ENCODE measurements around the gene NRTN.
"Not testable (repeated sequence)": the region's sequence is repeated elsewhere in the genome, so short reads cannot be mapped to it uniquely, and the experiment has no call there.

NRTN gene

DNA sequence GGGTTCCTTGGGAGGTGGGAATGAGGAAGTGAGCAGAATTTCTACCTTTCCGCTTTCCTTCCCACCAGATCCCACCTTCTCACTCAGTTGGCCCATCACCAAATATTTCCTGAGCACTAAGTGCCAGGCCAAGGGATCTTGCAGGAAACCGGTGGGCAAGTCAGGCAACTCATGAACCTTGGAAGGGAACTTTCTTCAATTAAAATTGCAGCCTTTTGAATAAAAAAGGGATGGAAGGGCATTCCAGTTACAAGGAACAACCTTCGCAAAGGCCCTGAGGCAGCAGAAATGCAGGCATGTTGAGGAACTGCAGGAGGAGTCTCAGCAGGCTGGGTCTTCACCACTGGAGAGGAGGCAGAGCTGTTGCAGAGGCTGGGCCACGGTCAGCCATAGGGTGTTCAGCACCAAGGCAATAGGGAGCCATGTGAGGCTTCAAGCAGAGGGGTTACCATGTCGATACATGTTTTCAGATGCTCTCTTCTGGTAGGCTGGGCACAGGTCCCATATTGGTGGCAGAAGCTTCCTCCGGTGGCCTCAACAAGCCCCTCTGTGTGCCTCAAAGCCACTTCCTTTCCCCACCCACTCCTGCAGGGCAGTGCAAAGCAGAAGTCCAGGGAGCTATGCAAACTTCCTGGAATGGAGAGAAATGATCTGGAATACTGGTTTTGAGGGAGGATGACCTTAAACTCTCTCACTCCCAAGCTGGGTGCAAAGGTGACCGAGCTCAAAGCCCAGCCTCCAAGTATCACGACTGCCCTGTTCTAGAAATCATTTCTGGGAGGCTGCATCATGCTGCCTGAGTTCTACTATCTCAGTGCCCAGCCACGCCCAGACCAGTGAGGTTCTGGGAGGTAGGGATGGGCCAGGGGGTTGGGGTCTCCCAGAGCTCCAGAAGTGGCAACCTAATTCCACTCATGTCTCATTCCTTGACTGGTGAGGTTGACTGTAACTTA lies 34.5 kb downstream of the NRTN start, which contains the start of gene FUT6:
TSS of gene FUT6 (minus strand) at position 638 of the 953 bp plus-strand sequence. CDS start 7,135 bp downstream, outside the sequence.
- FAIRE-seq: no peak

DNA sequence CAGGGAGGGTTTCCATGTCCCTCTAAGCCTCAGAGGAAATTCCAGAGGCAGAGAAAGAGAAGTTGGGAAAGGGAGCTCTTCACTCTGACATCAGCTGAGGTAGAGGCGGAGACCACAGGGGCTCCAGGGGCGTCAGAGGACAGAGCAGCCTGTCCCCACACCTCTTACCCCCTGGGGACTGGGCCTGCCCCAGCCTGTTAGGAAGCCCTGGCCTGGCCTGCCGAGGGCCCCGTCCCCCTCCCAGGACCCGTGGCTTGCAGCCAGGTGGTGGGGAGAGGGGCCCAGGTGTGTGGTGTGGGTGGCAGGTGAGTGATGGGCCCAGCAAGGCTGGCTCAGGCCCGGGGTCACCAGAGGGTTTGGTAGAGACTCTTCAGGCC lies 36.9 kb downstream of the NRTN start:
- FAIRE-seq: not testable (repeated sequence)

DNA sequence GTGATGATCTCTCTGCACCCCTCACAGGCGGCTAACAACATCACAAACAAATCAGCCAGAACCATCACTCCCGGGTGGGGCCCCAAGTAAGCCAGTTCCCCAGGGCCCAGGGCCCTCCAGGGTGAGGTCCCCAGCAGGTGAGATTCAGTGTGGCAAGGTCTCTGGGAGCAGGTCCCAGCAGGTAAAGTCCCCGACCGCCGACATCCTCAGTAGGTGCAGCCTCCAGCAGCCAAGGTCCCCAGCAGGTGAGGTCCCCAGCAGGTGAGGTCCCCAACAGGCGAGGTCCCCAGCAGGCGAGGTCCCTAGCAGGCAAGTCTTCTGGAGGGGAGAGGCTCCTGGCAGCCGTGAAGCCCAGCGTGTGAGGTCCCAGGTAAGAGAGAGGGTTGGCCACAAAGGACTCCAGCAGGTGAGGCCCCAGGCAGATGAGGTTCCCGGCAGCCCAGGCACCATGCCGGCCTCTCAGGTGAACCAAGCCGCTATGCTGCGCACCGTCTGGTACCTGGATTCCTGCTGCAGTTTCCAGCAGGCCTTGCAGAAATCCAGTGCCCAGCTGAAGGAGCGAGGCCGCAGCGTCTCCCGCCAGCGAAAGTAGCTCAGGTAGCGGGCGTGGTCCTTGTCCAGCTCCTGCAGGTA lies 38.5 kb downstream of the NRTN start:
- FAIRE-seq: no peak

DNA sequence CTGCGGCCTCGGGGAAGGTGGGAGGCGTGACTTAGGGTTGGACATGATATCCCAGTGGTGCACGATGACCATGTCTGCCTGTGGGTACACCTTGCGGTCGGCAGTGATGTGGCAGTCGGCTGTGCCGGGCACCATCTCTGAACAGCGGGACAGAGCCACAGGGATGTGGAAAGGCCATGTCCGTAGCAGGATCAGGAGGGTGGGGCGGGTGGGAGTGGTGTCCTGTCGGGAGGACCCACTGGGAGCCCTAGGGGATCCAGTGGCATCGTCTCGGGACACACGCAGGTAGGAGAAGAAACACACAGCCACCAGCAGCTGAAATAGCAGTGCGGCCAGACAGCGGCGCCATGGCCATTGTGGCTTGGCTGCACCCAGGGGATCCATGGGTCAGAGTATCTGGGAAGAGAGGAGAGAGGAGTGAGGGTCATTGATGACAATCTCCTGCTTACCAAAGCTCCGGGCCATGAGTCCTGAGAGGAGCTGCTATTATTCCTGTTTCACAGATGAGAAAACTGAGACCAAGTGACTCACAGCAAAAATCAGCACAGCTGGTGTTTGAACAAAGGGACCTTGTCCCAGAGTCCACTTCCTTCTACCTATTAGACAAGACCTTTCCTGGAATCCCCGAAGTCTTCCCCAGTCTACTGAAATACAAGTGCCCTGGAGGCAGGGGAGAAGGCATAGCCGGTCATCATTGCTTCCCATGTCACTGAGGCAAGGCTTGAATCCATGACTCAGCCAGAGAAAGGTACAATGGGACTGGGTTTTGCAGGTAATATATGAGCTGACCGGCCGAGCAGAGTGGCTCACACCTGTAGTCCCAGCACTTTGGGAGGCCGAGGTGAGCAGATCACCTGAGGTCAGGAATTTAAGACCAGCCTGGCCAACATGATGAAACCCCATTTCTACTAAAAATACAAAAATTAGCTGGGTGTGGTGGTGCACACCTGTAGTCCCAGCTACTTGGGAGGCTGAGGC lies 39.9 kb downstream of the NRTN start:
- FAIRE-seq: no peak

DNA sequence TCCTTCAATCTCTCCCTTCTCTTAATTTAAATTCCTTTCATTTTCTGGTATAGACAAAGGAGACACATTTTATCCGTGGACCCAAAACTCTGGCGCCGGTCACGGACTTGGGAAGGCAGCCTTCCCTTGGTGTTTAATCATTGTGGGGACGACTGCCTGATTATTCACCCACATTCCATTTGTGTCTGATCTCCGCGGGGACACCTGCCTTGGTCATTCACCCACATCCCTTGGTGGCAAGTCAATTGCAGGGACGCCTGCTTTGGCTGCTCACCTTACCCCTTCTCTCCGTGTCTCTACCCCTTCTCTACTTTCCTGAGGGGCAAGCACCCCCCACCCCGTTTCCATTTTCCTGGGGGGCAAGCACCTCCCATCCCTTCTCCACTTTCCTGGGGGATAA lies 43.0 kb downstream of the NRTN start:
- not testable (repeated sequence) for FAIRE-seq

DNA sequence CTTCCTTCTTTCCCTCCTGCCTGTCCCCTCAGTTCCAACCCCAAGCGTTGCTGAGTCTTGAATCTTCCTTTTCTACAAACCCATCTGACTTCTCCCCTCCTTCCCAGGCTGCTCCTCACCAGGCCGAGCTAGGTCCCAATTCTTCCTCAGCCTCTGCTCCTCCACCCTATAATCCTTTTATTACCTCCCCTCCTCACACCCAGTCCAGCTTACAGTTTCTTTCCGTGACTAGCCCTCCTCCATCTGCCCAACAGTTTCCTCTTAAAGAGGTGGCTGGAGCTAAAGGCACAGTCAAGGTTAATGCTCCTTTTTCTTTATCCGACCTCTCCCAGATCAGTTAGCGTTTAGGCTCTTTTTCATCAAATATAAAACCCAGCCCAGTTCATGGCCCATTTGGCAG lies 43.8 kb downstream of the NRTN start:
- FAIRE-seq: not testable (repeated sequence)

DNA sequence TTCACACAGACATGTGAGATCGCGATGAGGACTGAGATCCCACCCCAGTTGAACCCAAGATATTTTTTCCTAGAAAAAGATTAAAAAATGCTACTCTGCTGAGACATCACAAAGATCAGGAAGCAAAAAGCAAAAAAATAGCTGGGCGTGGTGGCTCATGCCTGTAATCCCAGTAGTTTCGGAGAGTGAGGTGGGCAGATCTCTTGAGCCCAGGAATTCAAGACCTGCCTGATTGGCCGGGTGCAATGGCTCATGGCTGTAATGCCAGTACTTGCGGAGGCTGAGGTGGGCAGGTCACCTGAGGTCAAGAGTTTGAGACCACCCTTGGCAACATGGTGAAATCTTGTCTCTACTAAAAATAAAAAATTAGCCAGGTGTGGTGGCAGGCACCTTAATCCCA lies 45.3 kb downstream of the NRTN start:
- no peak for FAIRE-seq

DNA sequence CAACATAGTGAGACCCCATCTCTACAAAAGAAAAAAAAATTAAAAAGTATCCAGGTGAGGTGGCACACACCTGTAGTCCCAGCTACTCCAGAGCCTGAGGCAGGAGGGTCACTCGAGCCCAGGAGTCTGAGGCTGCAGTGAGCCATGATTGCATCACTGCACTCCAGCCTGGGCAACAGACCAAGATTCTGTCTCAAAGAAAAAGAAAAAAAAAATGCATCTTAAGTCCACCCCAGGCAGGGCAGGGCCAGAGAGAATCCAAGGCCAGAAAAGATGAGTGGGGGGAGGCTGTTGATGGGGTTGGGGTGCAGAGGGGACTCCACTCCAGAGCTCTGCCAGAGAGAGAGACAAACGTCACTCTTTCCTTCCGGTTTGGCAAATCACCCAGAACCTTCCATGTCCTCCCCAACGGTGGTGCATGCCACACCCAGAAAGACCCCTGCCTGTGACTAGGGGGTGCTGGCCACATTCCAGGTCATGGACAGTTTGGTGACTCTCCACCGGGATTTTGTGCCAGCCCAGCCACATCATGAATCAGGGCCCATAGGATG lies 46.0 kb downstream of the NRTN start:
- FAIRE-seq: no peak

DNA sequence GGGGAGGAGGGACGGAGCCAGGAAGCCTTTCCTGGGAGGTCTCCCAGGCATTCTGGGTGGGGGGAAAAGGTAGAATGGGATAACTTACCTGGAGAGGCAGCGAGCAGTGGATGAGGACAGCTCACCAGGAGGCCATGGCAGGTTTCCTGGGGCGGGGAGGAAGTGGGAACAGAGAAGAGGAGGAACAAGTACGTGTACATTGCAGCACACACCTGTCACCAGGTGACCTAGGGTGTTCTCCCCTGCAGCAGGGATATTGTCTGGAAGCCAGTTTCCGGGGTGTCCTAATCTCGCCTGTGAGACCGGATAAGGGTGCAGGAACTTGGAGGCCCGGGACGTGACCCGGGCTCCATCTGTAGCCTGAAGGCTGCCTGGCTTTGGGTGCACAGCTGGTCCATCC lies 46.4 kb downstream of the NRTN start, which contains the start of gene FUT3:
TSS of gene FUT3 (minus strand) at position 148 of the 400 bp plus-strand sequence.
- no peak for FAIRE-seq

DNA sequence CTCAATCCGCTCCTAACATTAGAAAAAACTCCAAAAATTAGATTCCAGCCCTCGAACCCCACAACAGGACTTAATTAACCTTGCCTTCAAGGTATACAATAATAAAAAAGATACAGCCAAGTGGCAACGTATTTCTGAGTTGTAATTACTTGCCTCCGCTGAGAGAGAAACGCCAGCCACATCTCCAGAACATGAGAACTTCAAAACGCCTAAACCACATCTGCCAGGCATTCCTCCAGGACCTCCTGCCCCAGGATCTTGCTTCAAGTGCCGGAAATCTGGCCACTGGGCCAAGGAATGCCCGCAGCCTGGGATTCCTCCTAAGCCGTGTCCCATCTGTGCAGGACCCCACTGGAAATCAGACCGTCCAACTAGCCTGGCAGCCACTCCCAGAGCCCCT lies 49.3 kb downstream of the NRTN start:
- FAIRE-seq: not testable (repeated sequence)

DNA sequence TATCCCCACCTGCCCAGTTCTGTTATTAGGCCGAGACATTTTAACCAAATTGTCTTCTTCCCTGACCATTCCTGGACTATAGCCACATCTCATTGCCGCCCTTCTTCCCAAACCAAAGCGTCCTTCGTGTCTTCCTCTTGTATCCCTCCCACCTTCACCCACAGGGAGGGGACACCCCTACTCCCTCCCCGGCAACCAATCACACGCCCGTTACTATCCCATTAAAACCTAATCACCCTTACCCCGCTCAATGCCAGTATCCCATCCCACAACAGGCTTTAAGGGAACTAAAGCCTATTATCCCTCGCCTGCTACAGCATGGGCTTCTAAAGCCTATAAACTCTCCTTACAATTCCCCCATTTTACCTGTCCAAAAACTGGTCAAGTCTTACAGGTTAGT lies 50.3 kb downstream of the NRTN start:
- not testable (repeated sequence) for FAIRE-seq

DNA sequence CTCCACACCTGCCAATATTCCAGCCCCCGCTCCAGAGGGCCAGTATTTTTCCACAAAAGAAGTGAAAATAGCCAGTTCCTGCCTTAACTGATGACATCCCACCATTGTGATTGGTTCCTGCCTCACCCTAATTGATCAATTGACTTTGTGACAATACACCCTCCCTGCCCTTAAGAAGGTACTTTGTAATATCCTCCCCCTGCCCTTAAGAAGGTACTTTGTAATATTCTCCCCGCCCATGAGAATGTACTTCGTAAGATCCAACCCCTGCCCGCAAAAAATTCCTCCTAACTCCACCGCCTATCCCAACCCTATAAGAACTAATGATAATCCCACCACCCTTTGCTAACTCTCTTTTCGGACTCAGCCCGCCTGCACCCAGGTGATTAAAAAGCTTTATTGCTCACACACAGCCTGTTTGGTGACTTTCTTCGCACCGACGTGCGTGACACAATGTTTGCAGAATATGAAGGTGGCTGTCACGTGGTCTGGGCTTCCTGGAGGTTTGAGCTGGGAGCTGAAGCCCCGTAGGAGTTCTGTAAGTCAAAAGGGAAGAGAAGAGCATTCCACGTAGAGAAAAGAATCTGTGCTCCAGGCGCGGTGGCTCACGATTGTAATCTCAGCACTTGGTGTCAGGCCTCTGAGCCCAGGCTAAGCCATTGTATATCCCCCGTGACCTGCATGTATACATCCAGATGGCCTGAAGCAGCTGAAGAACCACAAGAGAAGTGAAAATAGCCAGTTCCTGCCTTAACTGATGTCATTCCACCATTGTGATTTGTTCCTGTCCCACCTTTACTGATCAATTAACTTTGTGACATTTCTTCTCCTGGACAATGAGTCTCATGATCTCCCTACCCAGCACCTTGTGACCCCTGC lies 52.6 kb downstream of the NRTN start:
- FAIRE-seq: no peak

DNA sequence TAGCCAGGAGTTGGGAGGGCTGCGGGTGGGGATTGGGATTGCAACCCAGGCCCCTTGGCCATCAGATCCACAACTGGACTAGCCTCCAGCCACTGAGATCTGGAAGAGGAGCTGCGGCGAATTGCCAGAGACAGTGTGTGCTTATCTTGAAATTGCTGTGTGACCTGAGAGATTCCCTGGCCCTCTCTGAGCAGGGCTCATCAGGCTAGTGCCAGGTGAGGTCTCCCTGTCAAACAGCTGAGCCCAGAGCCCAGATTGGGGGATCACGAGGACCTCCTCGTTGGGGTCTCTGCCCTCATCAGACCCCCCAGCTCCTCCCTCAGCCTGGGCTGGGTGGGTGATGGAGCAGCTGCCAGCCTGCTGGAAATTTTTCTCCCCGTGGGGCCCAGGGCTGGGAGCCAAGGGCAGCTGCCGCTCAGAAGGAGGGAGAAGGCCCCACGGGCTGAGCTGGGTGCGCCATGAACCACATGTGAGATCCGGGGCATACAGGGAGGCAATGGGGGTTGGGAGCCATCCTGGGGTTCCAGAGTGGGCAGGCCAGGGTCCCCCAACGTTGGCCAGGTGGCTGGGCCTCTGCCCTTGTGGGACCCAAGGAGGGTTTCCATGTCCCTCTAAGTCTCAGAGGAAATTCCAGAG lies 58.3 kb downstream of the NRTN start:
- FAIRE-seq: no peak

DNA sequence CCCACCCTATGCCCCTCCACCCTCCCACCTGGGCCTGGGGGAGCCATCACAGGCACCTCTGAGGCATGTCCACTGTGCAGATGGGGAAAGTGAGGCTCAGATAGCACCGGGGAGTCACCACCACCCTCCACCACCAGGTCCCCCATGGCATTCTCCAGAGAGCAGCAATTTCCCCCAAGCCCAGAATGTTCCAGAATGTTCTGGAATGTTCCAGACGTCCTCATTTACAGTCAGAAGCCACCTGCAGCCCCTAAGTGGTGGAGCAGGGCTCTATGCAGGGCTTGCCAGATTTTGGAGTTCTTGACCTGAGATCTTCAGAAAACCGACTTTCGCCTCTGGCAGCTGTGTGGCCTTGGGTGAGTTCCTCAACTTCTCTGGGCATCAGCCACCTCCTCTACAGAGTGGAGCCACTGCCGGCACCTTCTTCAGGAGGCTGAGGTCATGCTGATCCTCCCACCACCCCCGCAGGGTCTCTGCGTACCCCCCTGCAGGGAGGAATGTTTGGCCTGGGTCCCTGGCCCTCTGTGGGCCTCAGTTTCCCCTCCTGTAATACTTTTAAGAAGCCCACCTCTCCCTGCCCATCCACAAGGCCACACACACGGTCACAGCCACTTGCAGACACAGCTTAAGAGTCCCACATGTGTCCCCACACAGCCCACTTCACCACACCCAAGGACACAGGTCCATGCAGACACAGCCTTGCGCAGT lies 59.3 kb downstream of the NRTN start:
- no peak for FAIRE-seq

DNA sequence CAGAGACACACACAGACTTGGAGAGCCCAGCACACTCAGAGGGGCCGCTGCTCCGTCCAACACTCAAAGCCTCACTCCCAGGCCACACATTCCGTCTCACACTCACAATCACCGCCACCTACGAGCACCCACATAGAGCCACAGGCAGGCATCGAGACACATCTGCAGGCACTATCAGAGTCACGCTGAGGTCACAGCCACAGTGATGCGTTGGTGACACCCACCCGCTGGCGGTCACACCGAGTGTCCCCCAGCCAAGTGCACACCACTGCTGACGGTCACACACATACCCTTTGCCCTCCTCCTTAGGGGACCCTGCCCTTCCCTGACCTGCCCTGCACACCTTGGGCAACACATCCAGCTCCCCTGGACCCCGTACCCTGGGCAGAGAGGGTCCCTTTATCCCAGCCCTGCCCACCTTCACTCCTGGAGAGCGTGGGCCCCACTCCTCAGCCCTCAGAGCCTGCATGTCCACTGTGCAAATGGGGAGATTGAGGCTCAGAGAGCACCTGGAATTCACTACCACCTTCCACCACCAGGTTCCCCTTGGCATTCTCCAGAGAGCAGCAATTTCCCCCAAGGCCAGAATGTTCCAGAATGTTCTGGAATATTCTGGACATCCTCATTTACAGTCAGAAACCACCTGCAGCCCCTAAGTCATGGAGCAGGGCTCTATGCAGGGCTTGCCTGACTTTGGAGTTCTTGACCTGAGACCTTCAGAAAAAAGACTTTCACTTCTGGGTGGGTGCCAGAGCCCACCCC lies 60.0 kb downstream of the NRTN start:
- no peak for FAIRE-seq

DNA sequence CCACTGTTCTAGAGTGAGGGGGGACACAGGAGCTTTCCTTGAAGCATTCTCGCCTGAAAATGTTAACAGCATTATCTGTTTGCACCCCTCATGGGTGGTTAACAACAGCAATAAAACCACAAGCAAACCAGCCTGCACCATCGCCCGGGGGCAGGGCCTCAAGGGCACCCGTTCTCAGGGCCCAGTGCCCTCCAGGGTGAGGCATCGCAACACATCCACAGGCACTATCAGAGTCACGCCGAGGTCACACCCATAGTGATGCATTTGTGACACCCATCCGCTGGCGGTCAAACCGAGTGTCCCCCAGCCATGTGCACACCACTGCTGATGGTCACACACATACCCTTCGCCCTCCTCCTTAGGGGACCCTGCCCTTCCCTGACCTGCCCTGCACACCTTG lies 60.9 kb downstream of the NRTN start:
- FAIRE-seq: no peak

DNA sequence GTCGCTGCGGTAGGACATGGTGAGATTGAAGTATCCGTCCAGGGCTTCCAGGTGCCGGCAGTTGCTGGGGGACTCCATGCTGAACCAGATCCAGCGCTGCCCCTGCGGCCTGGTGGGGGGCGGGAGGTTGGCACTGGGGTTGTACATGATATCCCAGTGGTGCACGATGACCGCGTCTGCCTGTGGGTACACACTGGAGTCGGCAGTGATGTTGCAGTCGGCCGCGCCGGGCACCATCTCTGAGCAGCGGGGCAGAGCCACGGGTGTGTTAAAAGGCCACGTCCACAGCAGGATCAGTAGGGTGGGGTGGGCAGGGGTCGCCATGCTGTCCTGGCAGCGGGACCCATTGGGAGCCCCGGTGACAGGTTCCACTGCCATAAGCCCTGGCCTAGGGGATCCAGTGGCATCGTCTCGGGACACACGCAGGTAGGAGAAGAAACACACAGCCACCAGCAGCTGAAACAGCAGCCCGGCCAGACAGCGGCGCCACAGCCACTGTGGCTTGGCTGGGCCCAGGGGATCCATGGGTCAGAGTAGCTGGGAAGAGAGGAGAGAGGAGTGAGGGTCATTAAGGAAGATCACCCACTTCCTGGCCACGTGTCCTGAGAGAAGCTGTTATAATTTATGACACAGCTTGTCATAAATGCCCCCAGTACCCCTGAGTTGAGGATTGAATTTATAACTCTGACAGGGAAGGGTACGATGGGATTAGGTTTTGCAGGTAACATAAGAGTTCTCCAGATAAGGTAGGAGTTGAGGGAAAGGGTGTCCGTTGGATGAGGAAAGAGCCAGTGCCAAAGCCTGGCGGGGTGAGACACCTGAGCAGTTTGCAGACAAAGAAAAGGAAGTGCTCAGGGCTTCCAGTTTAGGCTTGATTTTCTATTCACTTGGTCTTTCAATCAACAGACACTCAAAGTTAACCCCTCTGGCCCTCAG lies 62.6 kb downstream of the NRTN start:
- FAIRE-seq: no peak

DNA sequence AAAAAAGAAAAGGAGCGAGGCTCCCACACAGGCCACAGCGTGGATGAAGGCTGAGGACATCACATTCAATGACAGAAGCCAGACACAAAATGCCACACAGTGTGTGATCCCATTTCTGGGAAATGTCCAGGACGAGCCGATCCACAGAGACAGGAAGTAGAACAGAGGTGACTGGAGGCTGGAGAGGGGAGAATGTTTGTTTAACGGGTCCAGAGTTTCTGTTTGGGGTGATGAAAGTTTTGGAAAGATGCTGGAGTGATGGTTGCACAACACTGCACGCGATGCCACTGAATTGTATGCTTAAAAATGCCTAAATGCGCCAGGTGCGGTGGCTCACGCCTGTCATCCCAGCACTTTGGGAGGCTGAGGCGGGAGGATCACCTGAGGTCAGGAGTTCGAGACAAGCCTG lies 66.1 kb downstream of the NRTN start:
- no peak for FAIRE-seq
